WTC11 (cell line): Measurements from ENCODE around the gene PROSER2. TPM values are rescaled to one million over a fixed set of nuclear protein-coding genes. Genes with fewer than 3 reads are reported as not detected.

Source experiments
- ATAC-seq: fragments of 200-7000 bp; cut with Tn5 transposase; 2 replicates; pipeline ENCODE4 v1.10.0; 2021; ENCODE audit warnings: mild to moderate bottlenecking, moderate library complexity
- CTCF ChIA-PET: fragments of 300-600 bp; sonication (Branson Sonifier 250); formaldehyde crosslinking; loops from one replicate; lab custom pipeline; 2021; ENCODE audit warnings: antibody characterized with exemption; lab: Charles Lee
- POLR2A ChIA-PET: fragments of 350-600 bp; sonication (Branson Sonifier 250); formaldehyde crosslinking; loops from one replicate; lab custom pipeline; 2021; ENCODE audit warnings: antibody characterized with exemption; lab: Charles Lee
- DNase-seq: peaks from one replicate; pipeline ENCODE4 v3.0.0; 2021; ENCODE audit warnings: low spot score
- H3K27ac Mint-ChIP-seq: 2 replicates; pipeline ENCODE4 v1.8.0; 2021; ENCODE audit warnings: mixed read lengths
- H3K27me3 Mint-ChIP-seq: 2 replicates; pipeline ENCODE4 v1.8.0; 2021; ENCODE audit warnings: low read depth, mild to moderate bottlenecking, moderate library complexity, mixed read lengths
- H3K36me3 Mint-ChIP-seq: 2 replicates; pipeline ENCODE4 v1.8.0; 2021; ENCODE audit warnings: mixed read lengths
- H3K4me1 Mint-ChIP-seq: 2 replicates; pipeline ENCODE4 v1.8.0; 2022; ENCODE audit warnings: mixed read lengths
- H3K4me3 Mint-ChIP-seq: 2 replicates; pipeline ENCODE4 v1.8.0; 2021; ENCODE audit warnings: mild to moderate bottlenecking, moderate library complexity, mixed read lengths
- H3K9me3 Mint-ChIP-seq: 2 replicates; pipeline ENCODE4 v1.8.0; 2021; ENCODE audit warnings: mixed read lengths
- ATF1 ChIP-seq: sonication (generic); formaldehyde crosslinking; IDR thresholded peaks from 2 replicates; pipeline ENCODE4 v1.8.1; 2023; ENCODE audit warnings: mild to moderate bottlenecking, moderate library complexity, missing genetic modification reagents
- ATF2 ChIP-seq: sonication (generic); formaldehyde crosslinking; IDR thresholded peaks from 2 replicates; pipeline ENCODE4 v1.8.1; 2022; ENCODE audit warnings: low read depth, missing genetic modification reagents, borderline replicate concordance
- CTCF ChIP-seq: fragments of 200-600 bp; IDR thresholded peaks from 2 replicates; pipeline ENCODE4 v1.8.0; 2022; ENCODE audit warnings: antibody characterized with exemption
- E2F1 ChIP-seq: sonication (generic); formaldehyde crosslinking; IDR thresholded peaks from 2 replicates; pipeline ENCODE4 v1.8.0; 2022; ENCODE audit warnings: mild to moderate bottlenecking, missing genetic modification reagents
- EMX1 ChIP-seq: fragments of 250-450 bp; sonication (Bioruptor Pico); IDR thresholded peaks from 2 replicates; pipeline ENCODE4 v1.8.0; 2021; ENCODE audit warnings: mild to moderate bottlenecking
- ERG ChIP-seq: fragments of 250-450 bp; sonication (Bioruptor Pico); IDR thresholded peaks from 2 replicates; pipeline ENCODE4 v1.8.0; 2021; ENCODE audit warnings: mild to moderate bottlenecking
- GABPB1 ChIP-seq: sonication (generic); formaldehyde crosslinking; IDR thresholded peaks from 2 replicates; pipeline ENCODE4 v1.8.1; 2023; ENCODE audit warnings: mild to moderate bottlenecking, missing genetic modification reagents
- GTF2I ChIP-seq: fragments of 250-450 bp; sonication (Bioruptor Pico); conservative IDR thresholded peaks from 2 replicates; pipeline ENCODE4 v1.4.0; 2021; ENCODE audit warnings: mild to moderate bottlenecking
- HMGA2 ChIP-seq: fragments of 250-450 bp; sonication (Bioruptor Pico); IDR thresholded peaks from 2 replicates; pipeline ENCODE4 v1.4.0; 2021; ENCODE audit warnings: mild to moderate bottlenecking, moderate library complexity
- IRF2 ChIP-seq: sonication (generic); formaldehyde crosslinking; IDR thresholded peaks from 2 replicates; pipeline ENCODE4 v1.8.0; 2022; ENCODE audit warnings: low read depth, missing genetic modification reagents, borderline replicate concordance
- MYBL2 ChIP-seq: sonication (generic); formaldehyde crosslinking; IDR thresholded peaks from 2 replicates; pipeline ENCODE4 v1.8.1; 2023; ENCODE audit warnings: mild to moderate bottlenecking, moderate library complexity, missing genetic modification reagents
- NFATC4 ChIP-seq: fragments of 250-450 bp; sonication (Bioruptor Pico); IDR thresholded peaks from 2 replicates; pipeline ENCODE4 v1.9.0; 2021; ENCODE audit warnings: mild to moderate bottlenecking
- PREB ChIP-seq: sonication (generic); formaldehyde crosslinking; IDR thresholded peaks from 2 replicates; pipeline ENCODE4 v1.8.1; 2022; ENCODE audit warnings: mild to moderate bottlenecking, missing genetic modification reagents, moderate library complexity, borderline replicate concordance
- RELA ChIP-seq: sonication (generic); formaldehyde crosslinking; IDR thresholded peaks from 2 replicates; pipeline ENCODE4 v1.8.1; 2022; ENCODE audit warnings: missing genetic modification reagents, mild to moderate bottlenecking, borderline replicate concordance
- TCF7 ChIP-seq: sonication (generic); formaldehyde crosslinking; IDR thresholded peaks from 2 replicates; pipeline ENCODE4 v1.8.0; 2022; ENCODE audit warnings: mild to moderate bottlenecking, low read depth, missing genetic modification reagents, moderate library complexity
- TEAD4 ChIP-seq: sonication (generic); formaldehyde crosslinking; IDR thresholded peaks from 2 replicates; pipeline ENCODE4 v1.8.0; 2022; ENCODE audit warnings: mild to moderate bottlenecking, missing genetic modification reagents
- USF1 ChIP-seq: sonication (generic); formaldehyde crosslinking; IDR thresholded peaks from 2 replicates; pipeline ENCODE4 v1.8.0; 2022; ENCODE audit warnings: mild to moderate bottlenecking, missing genetic modification reagents
- ZNF121 ChIP-seq: sonication (generic); formaldehyde crosslinking; IDR thresholded peaks from 2 replicates; pipeline ENCODE4 v1.8.0; 2023; ENCODE audit warnings: missing genetic modification reagents
- ZNF138 ChIP-seq: sonication (generic); formaldehyde crosslinking; conservative IDR thresholded peaks from 2 replicates; pipeline ENCODE4 v1.8.1; 2022; ENCODE audit warnings: mild to moderate bottlenecking, moderate library complexity, missing genetic modification reagents
- ZNF219 ChIP-seq: sonication (generic); formaldehyde crosslinking; IDR thresholded peaks from 2 replicates; pipeline ENCODE4 v1.8.0; 2023; ENCODE audit warnings: missing genetic modification reagents, mild to moderate bottlenecking, borderline replicate concordance
- ZNF281 ChIP-seq: sonication (generic); formaldehyde crosslinking; IDR thresholded peaks from 2 replicates; pipeline ENCODE4 v1.8.0; 2023; ENCODE audit warnings: mild to moderate bottlenecking, missing genetic modification reagents
- total RNA-seq: library from RNA; stranded (reverse); gene quantifications from 3 replicates; pipeline ENCODE4 v1.2.3, GENCODE V29; 2021

Gene PROSER2
- total RNA-seq, 1 experiment from 2014 or later, result 8.5 TPM

GRCh38 chr10:11866199-11866925 is 43.2 kb downstream of the PROSER2 start (continued):
- TF ChIP-seq ERG (CRISPR knock-in tag) (no peak), MYBL2 (CRISPR knock-in tag) (no peak), GTF2I (CRISPR knock-in tag) (no peak), ZNF138 (no peak), IRF2 (CRISPR knock-in tag) (no peak), ATF2 (CRISPR knock-in tag) (no peak), EMX1 (no peak), NFATC4 (CRISPR knock-in tag) (no peak), CTCF (no peak)

- POLR2A ChIA-PET, result no interaction called here
- H3K36me3 Mint-ChIP-seq, result no peaks in the 10 kb centered on the region
- DNase-seq, result no peak
- H3K27me3 Mint-ChIP-seq, result peaks cover 3% of the 10 kb centered on the region; the same call in 1 of the 2 replicates
- H3K4me3 Mint-ChIP-seq, result peak overlapping the region; percentile 40; the same call in 1 of the 2 replicates
- no peaks in the 10 kb centered on the region for H3K9me3 Mint-ChIP-seq
- ATAC-seq, result no peak; the same call in 1 of the 2 replicates
- peaks cover 31% of the 10 kb centered on the region for H3K4me1 Mint-ChIP-seq
- H3K27ac Mint-ChIP-seq, result peak overlapping the region; percentile 70
- CTCF ChIA-PET, result interaction anchor here (1.7 kb wide), 1 partner anchor 15 kb away, joined by 10 read pairs; no protein-coding TSS in a partner anchor
- TF ChIP-seq TEAD4 (CRISPR knock-in tag) (no peak), HMGA2 (no peak), GABPB1 (no peak), ZNF121 (CRISPR knock-in tag) (no peak), RELA (CRISPR knock-in tag) (no peak), E2F1 (CRISPR knock-in tag) (no peak), ZNF281 (CRISPR knock-in tag) (no peak), PREB (CRISPR knock-in tag) (no peak), TCF7 (no peak), ATF1 (CRISPR knock-in tag) (no peak), GTF2I (CRISPR knock-in tag) (no peak), USF1 (CRISPR knock-in tag) (no peak), ZNF219 (CRISPR knock-in tag) (no peak)
These were observed 46.1 kb downstream of the PROSER2 start for GRCh38 chr10:11869219-11869618.
